Large intestine (tissue), 3 donors: ENCODE measurements around the gene METTL15. TPM values are rescaled to one million over a fixed set of nuclear protein-coding genes. Genes with fewer than 3 reads are reported as not detected.

Experiments
- DNase-seq, 2 donors: peaks; one replicate each; pipeline versions ENCODE4 v3.0.0 to v3.0.0-alpha.2; 2013
- H3K27ac ChIP-seq: one replicate; pipeline ENCODE4 v1.5.1; 2013; ENCODE audit warnings: low read length
- H3K27me3 ChIP-seq: 2 replicates; pipeline ENCODE4 v1.6.1; 2013; ENCODE audit warnings: low read length; ENCODE audit not compliant: control insufficient read depth, insufficient read depth
- H3K36me3 ChIP-seq: 2 replicates; pipeline ENCODE4 v1.6.1; 2013; ENCODE audit warnings: low read length; ENCODE audit not compliant: control insufficient read depth, insufficient read depth
- H3K4me1 ChIP-seq: one replicate; pipeline ENCODE4 v1.6.1; 2013; ENCODE audit warnings: low read length; ENCODE audit not compliant: control insufficient read depth, insufficient read depth
- H3K4me3 ChIP-seq: one replicate; pipeline ENCODE4 v1.5.1; 2013; ENCODE audit warnings: low read length
- H3K9me3 ChIP-seq: one replicate; pipeline ENCODE4 v1.6.1; 2013; ENCODE audit warnings: mild to moderate bottlenecking, low read depth, low read length, moderate library complexity; ENCODE audit not compliant: control insufficient read depth
- WGBS: methylation state at CpG from one replicate; pipeline ENCODE4 v1.1.5; 2013; ENCODE audit warnings: low lambda C conversion rate; ENCODE audit not compliant: insufficient coverage; 5-methylcytosine and 5-hydroxymethylcytosine counted together
- polyA plus RNA-seq: library from polyadenylated mRNA; unstranded; fragments of 120-200 nt; gene quantifications from one replicate; pipeline ENCODE4 v1.2.1, GENCODE V29; 2013

The METTL15 gene
- polyA plus RNA-seq, 1 donor: 16.1 TPM

DNA sequence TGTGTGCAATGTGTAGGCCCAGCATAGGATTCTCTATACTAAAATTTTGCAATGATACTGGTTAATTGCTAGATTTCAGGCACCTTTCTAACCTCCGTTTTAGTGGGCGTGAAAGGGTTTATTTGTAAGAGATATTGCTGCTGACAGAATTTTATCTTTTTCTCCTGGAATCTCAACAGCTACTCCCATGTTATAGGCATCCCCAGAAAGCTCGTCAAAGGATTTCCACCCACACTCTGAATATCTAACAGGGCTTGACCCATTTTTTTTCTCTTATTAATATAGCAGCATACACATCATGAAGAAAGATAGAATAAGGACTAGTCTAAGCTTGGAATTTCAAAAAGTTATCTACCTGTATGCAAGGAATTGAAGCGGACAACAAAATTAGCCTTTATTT lies 124.5 kb downstream of the METTL15 start:
- 90% methylated on average over 2 of the region's 4 CpGs for WGBS
- DNase-seq: no peak
- no peak overlapping the region for H3K4me3 ChIP-seq
- no peaks in the 10 kb centered on the region for H3K27me3 ChIP-seq
- H3K36me3 ChIP-seq: peaks cover 2% of the 10 kb centered on the region
- H3K27ac ChIP-seq: no peak overlapping the region
- H3K9me3 ChIP-seq: no peaks in the 10 kb centered on the region
- no peaks in the 10 kb centered on the region for H3K4me1 ChIP-seq

DNA sequence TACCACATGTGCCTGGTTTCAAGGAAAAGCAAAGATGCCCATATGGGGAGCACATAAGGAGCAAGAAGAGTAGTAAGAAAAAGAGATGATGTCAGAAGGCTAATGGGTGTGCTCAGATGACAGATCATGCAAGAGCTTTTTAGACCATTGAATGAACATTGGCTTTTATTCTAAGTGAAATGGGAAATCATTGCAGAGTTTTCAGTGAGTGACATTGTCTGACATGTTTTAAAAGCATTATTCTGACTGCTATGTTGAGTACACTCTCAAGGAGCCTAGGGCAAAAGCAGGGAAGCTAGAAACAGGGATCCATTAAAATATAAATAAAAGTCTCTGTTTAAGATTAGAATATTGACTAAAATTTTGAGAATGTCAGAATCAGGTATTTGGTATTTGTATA lies 133.6 kb downstream of the METTL15 start:
- Histone ChIP-seq H3K27ac (no peak overlapping the region), H3K4me3 (no peak overlapping the region), H3K4me1 (no peaks in the 10 kb centered on the region), H3K36me3 (no peaks in the 10 kb centered on the region), H3K9me3 (no peaks in the 10 kb centered on the region), H3K27me3 (no peaks in the 10 kb centered on the region)
- no peak for DNase-seq

DNA sequence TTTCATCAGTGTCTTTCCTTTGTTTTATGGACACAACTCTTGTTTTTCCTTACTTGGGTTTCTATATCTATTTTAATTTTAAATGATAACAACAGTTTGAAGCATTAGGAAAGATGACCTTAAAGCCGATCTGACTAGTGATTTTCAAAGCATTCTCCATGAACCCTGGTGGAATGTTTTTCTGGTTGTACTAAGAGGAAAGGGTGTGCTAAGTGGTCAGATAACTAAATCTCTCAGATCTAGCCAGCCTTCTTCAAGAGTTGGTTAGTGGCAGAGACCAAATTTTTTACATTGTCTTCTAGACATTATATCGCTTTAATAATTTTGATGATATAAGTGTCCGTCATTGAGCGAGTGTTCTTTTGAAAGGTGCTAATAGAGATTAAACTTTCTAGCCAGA lies 134.4 kb downstream of the METTL15 start:
- 93% methylated on average over 2 of the region's 4 CpGs for whole genome bisulfite sequencing
- Histone ChIP-seq H3K4me1 (no peaks in the 10 kb centered on the region), H3K27ac (no peak overlapping the region), H3K36me3 (no peaks in the 10 kb centered on the region), H3K4me3 (no peak overlapping the region), H3K9me3 (no peaks in the 10 kb centered on the region), H3K27me3 (no peaks in the 10 kb centered on the region)
- no peak for DNase-seq

DNA sequence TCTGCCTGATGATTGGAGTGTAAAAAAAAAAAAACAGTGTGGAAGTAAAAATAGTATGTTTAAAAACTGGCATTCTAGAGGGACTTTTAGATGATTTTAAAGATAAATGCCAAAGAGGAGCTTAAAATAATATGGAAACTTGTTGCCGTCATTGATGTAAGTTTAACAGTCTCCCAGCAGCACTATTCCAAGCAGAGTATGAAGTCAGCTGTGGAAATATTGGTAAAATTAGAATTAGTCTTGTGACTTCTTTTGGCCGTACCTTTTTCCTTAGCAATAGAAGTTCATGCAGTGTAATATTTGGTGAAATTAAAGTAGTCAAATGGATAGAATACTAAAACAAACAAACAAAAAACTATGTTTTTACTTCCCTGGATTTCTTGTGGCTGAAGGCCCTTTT lies 134.9 kb downstream of the METTL15 start:
- Histone ChIP-seq H3K36me3 (no peaks in the 10 kb centered on the region), H3K9me3 (no peaks in the 10 kb centered on the region), H3K4me3 (no peak overlapping the region), H3K27me3 (no peaks in the 10 kb centered on the region), H3K27ac (no peak overlapping the region), H3K4me1 (no peaks in the 10 kb centered on the region)
- DNase-seq: no peak
- WGBS: 100% methylated on average over 2 of the region's 2 CpGs

DNA sequence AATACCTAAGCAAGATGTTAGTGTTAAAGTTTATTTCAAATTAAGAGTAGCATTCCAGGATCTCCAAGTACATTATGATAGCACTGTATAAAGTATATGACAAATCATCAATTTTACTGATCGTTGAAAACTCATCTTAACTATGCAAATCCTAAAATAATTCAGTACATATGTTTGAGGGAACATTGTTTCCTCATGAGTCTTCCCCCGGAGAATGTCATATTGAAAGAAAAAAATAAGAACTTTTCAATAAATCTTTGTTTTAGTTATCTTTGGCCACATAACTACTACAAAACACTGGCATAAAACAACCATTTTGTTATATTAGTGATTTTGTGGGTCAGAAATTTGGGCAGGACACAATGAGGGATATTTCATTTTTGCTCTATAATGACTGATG lies 135.4 kb downstream of the METTL15 start:
- H3K27ac ChIP-seq: no peak overlapping the region
- H3K4me3 ChIP-seq: no peak overlapping the region
- no peaks in the 10 kb centered on the region for H3K36me3 ChIP-seq
- WGBS: 100% methylated on average over 1 of the region's 2 CpGs
- no peak for DNase-seq
- no peaks in the 10 kb centered on the region for H3K4me1 ChIP-seq
- no peaks in the 10 kb centered on the region for H3K9me3 ChIP-seq
- H3K27me3 ChIP-seq: no peaks in the 10 kb centered on the region

DNA sequence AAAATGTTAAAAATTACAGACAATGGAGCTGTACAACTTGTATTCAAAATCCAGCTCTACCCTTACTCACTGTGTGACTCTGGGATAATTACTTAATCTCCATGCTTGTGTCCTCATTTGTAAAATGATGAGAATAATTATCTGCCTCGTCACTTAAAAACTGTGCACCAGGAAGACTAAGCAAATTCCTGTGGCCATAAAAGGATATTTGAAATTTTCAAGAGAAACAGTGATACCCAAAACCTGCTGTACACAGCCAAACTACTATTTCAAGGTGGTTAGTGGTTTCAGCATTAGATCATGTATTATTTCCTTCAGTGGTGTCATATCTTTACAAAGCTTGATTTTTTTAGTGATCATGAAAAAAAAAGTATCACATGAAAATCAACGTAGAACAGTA lies 136.9 kb downstream of the METTL15 start:
- H3K36me3 ChIP-seq: no peaks in the 10 kb centered on the region
- no CpG with 5 or more reads among the region's 2 CpGs for WGBS
- H3K4me3 ChIP-seq: no peak overlapping the region
- no peaks in the 10 kb centered on the region for H3K4me1 ChIP-seq
- H3K27me3 ChIP-seq: no peaks in the 10 kb centered on the region
- DNase-seq: no peak
- H3K9me3 ChIP-seq: no peaks in the 10 kb centered on the region
- H3K27ac ChIP-seq: no peak overlapping the region

DNA sequence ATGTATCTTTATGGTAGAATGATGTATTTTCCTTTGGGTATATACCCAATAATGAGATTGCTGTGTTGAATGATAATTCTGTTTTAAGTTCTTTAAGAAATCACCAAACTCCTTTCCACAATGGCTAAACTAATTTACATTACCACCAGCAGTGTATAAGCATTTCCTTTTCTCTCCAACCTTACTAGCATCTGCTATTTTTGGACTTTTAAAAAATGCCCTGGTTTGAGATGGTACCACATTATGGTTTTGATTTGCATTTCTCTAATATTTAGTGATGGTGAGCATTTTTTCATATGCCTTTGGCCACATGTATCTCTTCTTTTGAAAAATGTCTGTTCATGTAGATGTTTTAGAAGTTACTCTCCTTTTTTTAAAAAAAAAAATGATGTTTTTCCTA lies 142.0 kb downstream of the METTL15 start:
- Histone ChIP-seq H3K27me3 (no peaks in the 10 kb centered on the region), H3K4me3 (no peak overlapping the region), H3K36me3 (no peaks in the 10 kb centered on the region), H3K27ac (no peak overlapping the region), H3K4me1 (no peaks in the 10 kb centered on the region), H3K9me3 (no peaks in the 10 kb centered on the region)
- DNase-seq: no peak

DNA sequence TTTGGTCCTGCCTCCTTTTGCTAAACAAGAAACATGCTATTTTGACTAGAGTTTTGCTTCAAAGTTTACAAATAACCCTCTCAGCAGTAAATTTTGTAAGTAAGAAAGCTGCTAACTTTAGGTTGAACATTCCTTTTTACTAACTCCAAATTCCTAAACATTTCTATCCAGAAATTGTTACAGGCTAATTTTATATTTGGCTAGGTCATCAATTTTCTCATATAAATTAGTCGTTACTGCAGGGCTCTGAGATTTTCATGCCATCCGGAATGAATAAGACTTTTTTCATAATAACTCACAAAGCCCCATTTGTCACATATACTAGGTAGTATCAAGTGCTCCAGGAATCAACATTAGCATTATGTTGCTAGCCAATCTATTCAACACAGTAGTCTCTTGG lies 143.1 kb downstream of the METTL15 start:
- no peak for DNase-seq
- no peaks in the 10 kb centered on the region for H3K27me3 ChIP-seq
- no peaks in the 10 kb centered on the region for H3K4me1 ChIP-seq
- H3K9me3 ChIP-seq: peaks cover 5% of the 10 kb centered on the region
- no peaks in the 10 kb centered on the region for H3K36me3 ChIP-seq
- no peak overlapping the region for H3K4me3 ChIP-seq
- no CpG with 5 or more reads among the region's 2 CpGs for WGBS
- H3K27ac ChIP-seq: no peak overlapping the region

DNA sequence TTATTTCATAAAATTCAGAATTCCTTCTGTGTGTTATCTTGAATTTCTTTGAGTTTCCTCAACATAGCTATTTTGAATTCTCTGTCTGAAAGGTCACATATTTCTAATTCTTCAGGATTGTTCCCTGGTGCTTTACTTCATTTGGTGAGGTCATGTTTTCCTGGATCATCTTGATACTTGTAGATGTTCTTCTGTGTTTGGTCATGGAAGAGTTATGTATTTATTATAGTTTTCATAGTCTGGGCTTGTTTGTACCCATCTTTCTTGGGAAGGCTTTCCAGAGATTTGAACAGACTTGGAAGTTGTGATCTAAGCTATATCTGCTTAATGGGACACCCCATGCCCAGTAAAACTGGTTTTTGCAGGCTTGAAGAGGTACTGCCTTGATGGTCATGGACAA lies 149.6 kb downstream of the METTL15 start:
- DNase-seq: no peak

DNA sequence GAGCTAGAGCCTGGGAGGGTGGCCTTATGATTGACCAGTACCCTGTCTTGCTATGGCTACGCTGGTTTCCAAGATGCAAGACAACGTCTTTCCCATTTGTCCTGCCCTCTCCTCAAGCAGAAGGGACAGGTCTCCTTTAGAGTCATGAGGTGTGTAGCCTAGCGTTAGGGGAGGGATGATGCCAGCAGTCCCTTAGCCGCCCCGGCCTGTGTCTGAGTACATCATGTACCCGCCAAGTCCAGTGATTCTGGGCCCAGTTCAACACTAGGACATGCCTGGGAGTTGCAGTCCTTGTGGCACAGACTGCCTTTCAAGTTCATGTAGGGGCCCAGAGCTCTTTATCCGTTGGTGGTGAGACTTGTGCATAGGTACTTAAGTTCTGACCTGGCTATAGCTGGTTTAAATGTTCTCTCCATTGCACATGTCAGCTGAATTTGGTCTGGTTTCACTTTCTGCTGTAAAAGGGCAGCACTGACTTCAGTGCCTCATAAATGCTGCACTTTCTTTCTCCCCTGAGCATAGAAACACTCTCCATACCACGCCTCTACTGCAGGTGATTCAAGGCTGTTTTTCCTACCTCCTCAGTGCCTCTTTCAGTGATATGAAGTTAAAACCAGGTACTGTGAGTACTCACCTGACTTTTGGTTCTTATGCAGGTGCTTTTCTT lies 151.1 kb downstream of the METTL15 start:
- Histone ChIP-seq H3K9me3 (peaks cover 10% of the 10 kb centered on the region), H3K4me1 (no peaks in the 10 kb centered on the region), H3K27me3 (no peaks in the 10 kb centered on the region), H3K27ac (no peak overlapping the region), H3K36me3 (peaks cover 4% of the 10 kb centered on the region), H3K4me3 (no peak overlapping the region)
- DNase-seq: peak; percentile 1 to 34
- WGBS: 100% methylated on average over 1 of the region's 8 CpGs

More for the DNA sequence above, 149.6 kb downstream of the METTL15 start:
- no peaks in the 10 kb centered on the region for H3K27me3 ChIP-seq
- H3K4me3 ChIP-seq: no peak overlapping the region
- H3K9me3 ChIP-seq: peaks cover 10% of the 10 kb centered on the region
- peaks cover 4% of the 10 kb centered on the region for H3K36me3 ChIP-seq
- no peak overlapping the region for H3K27ac ChIP-seq
- H3K4me1 ChIP-seq: no peaks in the 10 kb centered on the region

DNA sequence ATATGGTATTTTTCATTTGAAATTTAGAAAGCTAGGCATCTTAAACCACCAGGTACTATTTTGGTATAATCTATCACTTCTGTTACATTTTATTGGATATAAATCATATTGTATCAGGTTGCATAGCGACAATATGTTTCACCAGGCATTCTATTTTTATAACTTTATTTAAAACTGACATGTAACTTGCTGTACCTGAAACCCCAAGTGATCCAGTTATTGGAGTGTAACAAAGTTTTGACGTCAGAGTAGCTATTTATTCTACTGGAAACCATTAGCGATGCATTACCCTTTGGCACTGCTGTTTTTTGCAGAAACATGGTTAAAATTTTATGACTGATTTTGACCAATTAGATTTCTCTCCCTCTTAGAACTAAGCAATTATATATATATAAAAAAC lies 160.7 kb downstream of the METTL15 start:
- Histone ChIP-seq H3K4me1 (no peaks in the 10 kb centered on the region), H3K27me3 (no peaks in the 10 kb centered on the region), H3K36me3 (no peaks in the 10 kb centered on the region), H3K9me3 (no peaks in the 10 kb centered on the region), H3K4me3 (no peak overlapping the region), H3K27ac (no peak overlapping the region)
- WGBS: 100% methylated on average over 1 of the region's 3 CpGs
- no peak for DNase-seq
